IPS-15b (cell line): ENCODE results near the gene ALDH16A1.
A peak's percentile ranks its signal among the peaks of the same experiment; 100 is the strongest.

ENCODE experiments used
- H3K27me3 ChIP-seq: one replicate; pipeline ENCODE4 v1.6.1; 2013; ENCODE audit warnings: low read length; ENCODE audit not compliant: control insufficient read depth, insufficient read depth
- H3K36me3 ChIP-seq: one replicate; pipeline ENCODE4 v1.6.1; 2013; ENCODE audit warnings: low read length; ENCODE audit not compliant: control insufficient read depth, insufficient read depth
- H3K4me1 ChIP-seq: one replicate; pipeline ENCODE4 v1.6.1; 2013; ENCODE audit warnings: mild to moderate bottlenecking, low read length; ENCODE audit not compliant: control insufficient read depth, insufficient read depth
- H3K4me3 ChIP-seq: one replicate; pipeline ENCODE4 v1.5.1; 2013; ENCODE audit warnings: low read depth, low read length
- H3K9ac ChIP-seq: one replicate; pipeline ENCODE4 v1.6.1; 2013; ENCODE audit warnings: low read depth, mild to moderate bottlenecking, low read length
- H3K9me3 ChIP-seq: one replicate; pipeline ENCODE4 v1.6.1; 2013; ENCODE audit warnings: mild to moderate bottlenecking, low read length; ENCODE audit not compliant: control insufficient read depth, insufficient read depth

ALDH16A1 gene

GRCh38 chr19:49425922-49426592 is 27.0 kb upstream of the ALDH16A1 start:
- no peaks in the 10 kb centered on the region for H3K36me3 ChIP-seq
- peaks cover 79% of the 10 kb centered on the region for H3K27me3 ChIP-seq
- no peaks in the 10 kb centered on the region for H3K9me3 ChIP-seq
- peaks cover 20% of the 10 kb centered on the region for H3K4me1 ChIP-seq
- peak overlapping the region; percentile 65 for H3K4me3 ChIP-seq
- H3K9ac ChIP-seq, result no peak overlapping the region

GRCh38 chr19:49427339-49427738 is 25.7 kb upstream of the ALDH16A1 start:
- Histone ChIP-seq H3K36me3 (no peaks in the 10 kb centered on the region), H3K27me3 (peaks cover 73% of the 10 kb centered on the region), H3K4me3 (no peak overlapping the region), H3K9me3 (no peaks in the 10 kb centered on the region), H3K4me1 (peaks cover 20% of the 10 kb centered on the region), H3K9ac (no peak overlapping the region)

- H3K27me3 ChIP-seq, result peaks cover 73% of the 10 kb centered on the region
- peaks cover 16% of the 10 kb centered on the region for H3K4me1 ChIP-seq
- H3K36me3 ChIP-seq, result no peaks in the 10 kb centered on the region
- H3K4me3 ChIP-seq, result peak overlapping the region; percentile 75
- no peak overlapping the region for H3K9ac ChIP-seq
- no peaks in the 10 kb centered on the region for H3K9me3 ChIP-seq
These were observed 25.0 kb upstream of the ALDH16A1 start for GRCh38 chr19:49427855-49428546.

- H3K9ac ChIP-seq, result no peak overlapping the region
- H3K9me3 ChIP-seq, result no peaks in the 10 kb centered on the region
- H3K4me3 ChIP-seq, result peak overlapping the region; percentile 67
- no peaks in the 10 kb centered on the region for H3K36me3 ChIP-seq
- peaks cover 73% of the 10 kb centered on the region for H3K27me3 ChIP-seq
- H3K4me1 ChIP-seq, result peaks cover 14% of the 10 kb centered on the region
These were observed 24.2 kb upstream of the ALDH16A1 start for GRCh38 chr19:49428547-49429451.

- Histone ChIP-seq H3K4me1 (peaks cover 14% of the 10 kb centered on the region), H3K36me3 (no peaks in the 10 kb centered on the region), H3K27me3 (peaks cover 68% of the 10 kb centered on the region), H3K9ac (no peak overlapping the region), H3K4me3 (no peak overlapping the region), H3K9me3 (no peaks in the 10 kb centered on the region)
These were observed 22.8 kb upstream of the ALDH16A1 start for GRCh38 chr19:49430172-49430677.

GRCh38 chr19:49430678-49431329 is 22.2 kb upstream of the ALDH16A1 start:
- Histone ChIP-seq H3K4me1 (peaks cover 14% of the 10 kb centered on the region), H3K4me3 (no peak overlapping the region), H3K9ac (no peak overlapping the region), H3K36me3 (no peaks in the 10 kb centered on the region), H3K9me3 (no peaks in the 10 kb centered on the region), H3K27me3 (peaks cover 68% of the 10 kb centered on the region)

- Histone ChIP-seq H3K4me1 (peaks cover 16% of the 10 kb centered on the region), H3K9ac (no peak overlapping the region), H3K36me3 (no peaks in the 10 kb centered on the region), H3K4me3 (no peak overlapping the region), H3K27me3 (peaks cover 70% of the 10 kb centered on the region), H3K9me3 (no peaks in the 10 kb centered on the region)
These were observed 21.7 kb upstream of the ALDH16A1 start for GRCh38 chr19:49431330-49431749.

- Histone ChIP-seq H3K27me3 (peaks cover 70% of the 10 kb centered on the region), H3K4me1 (peaks cover 8% of the 10 kb centered on the region), H3K9me3 (no peaks in the 10 kb centered on the region), H3K4me3 (peak overlapping the region; percentile 56), H3K9ac (no peak overlapping the region), H3K36me3 (no peaks in the 10 kb centered on the region)
These were observed 20.6 kb upstream of the ALDH16A1 start for GRCh38 chr19:49432141-49433073.

GRCh38 chr19:49433240-49433901 is 19.7 kb upstream of the ALDH16A1 start:
- Histone ChIP-seq H3K27me3 (peaks cover 78% of the 10 kb centered on the region), H3K9me3 (no peaks in the 10 kb centered on the region), H3K36me3 (no peaks in the 10 kb centered on the region), H3K4me3 (peak overlapping the region; percentile 56), H3K4me1 (peaks cover 8% of the 10 kb centered on the region), H3K9ac (no peak overlapping the region)

GRCh38 chr19:49434907-49435583 is 18.0 kb upstream of the ALDH16A1 start:
- no peak overlapping the region for H3K4me3 ChIP-seq
- no peak overlapping the region for H3K9ac ChIP-seq
- peaks cover 2% of the 10 kb centered on the region for H3K4me1 ChIP-seq
- no peaks in the 10 kb centered on the region for H3K9me3 ChIP-seq
- H3K36me3 ChIP-seq, result no peaks in the 10 kb centered on the region
- peaks cover 86% of the 10 kb centered on the region for H3K27me3 ChIP-seq
